Epithelial cell of esophagus (primary cell): ENCODE data around the gene GRIN2D.

Experiments used
- DNase-seq: peaks from one replicate; pipeline ENCODE4 v3.0.0; 2010; ENCODE audit warnings: low read depth
- H3K4me3 ChIP-seq: 2 replicates; pipeline ENCODE4 v1.5.1; 2011; ENCODE audit warnings: mild to moderate bottlenecking, low read length, control low read depth
- CTCF ChIP-seq: IDR thresholded peaks from 2 replicates; pipeline ENCODE4 v1.5.1; 2011; ENCODE audit warnings: low read depth, mild to moderate bottlenecking, low read length, control low read depth, inconsistent platforms; ENCODE audit not compliant: insufficient read depth; ENCODE audit errors: missing control alignments

The GRIN2D gene

GRCh38 chr19:48392860-48393558 is 459 bp upstream of the GRIN2D start:
- no peak for DNase-seq
- no peak overlapping the region for H3K4me3 ChIP-seq
- no peak for TF ChIP-seq CTCF

- peak overlapping the region; percentile 10 for H3K4me3 ChIP-seq
- DNase-seq = no peak
- TF ChIP-seq CTCF = no peak
These were observed 1.1 kb downstream of the GRIN2D start for GRCh38 chr19:48394331-48395169.

DNA sequence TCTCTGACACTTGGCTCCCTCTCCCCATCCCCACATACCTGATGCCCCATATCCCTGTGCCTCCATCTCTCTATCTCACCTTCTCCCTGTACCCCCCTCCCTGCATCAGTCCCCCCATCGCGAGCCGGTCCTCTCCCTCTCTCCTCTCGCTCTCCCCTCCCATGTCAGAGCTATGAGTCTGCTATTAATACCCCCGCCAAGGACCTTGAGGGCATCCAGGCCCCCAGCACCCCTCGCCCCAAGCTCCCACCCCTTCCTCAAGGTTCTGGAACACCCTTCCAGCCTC is 1.6 kb downstream of the GRIN2D start:
- DNase-seq = no peak
- no peak overlapping the region for H3K4me3 ChIP-seq
- TF ChIP-seq CTCF = no peak

DNA sequence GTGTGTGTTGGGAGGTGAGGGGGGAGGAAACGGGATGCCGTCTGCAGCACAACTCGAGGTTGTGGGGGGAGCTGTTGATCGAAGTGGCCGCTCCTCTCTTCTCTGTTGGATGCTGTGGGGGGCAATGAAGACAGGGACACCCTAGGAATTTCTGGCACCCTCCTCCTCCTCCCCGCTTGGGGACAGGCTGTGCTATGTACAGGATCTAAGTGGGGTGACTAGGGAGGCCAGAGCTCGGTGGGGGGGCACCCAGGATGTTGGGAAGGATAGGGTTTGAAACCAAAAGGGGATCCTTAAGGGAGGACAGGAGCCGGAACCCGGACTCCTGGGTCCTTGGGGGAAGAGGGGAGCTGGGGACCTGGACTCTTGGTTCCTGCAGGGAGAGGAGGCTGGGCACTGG is 2.0 kb downstream of the GRIN2D start:
- no peak for TF ChIP-seq CTCF
- H3K4me3 ChIP-seq = no peak overlapping the region
- DNase-seq = no peak

GRCh38 chr19:48396016-48396823 is 2.8 kb downstream of the GRIN2D start:
- DNase-seq = no peak
- TF ChIP-seq CTCF = no peak
- no peak overlapping the region for H3K4me3 ChIP-seq

DNA sequence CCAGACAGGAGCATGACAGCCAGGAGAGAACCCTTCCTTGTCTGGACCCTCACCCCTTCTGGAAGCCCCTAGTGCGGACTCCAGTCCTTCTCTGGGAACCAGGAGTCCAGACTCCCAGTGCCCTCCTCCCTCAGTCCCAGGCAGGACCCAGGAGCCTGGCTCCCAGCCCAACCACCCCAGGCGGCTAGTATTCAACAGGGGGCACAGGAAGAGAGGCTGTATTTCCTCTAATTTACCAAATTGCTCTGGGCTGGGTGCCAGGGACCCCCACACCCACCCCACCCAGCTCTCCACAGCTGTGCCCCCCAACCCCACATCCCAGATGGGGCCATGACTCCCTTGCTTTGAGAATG is 3.3 kb downstream of the GRIN2D start:
- no peak overlapping the region for H3K4me3 ChIP-seq
- no peak for TF ChIP-seq CTCF
- no peak for DNase-seq
